ENCODE data around the gene ELFN1.
"Not testable (repeated sequence)": the region's sequence is repeated elsewhere in the genome, so short reads cannot be mapped to it uniquely, and the experiment has no call there.

The ELFN1 gene

DNA sequence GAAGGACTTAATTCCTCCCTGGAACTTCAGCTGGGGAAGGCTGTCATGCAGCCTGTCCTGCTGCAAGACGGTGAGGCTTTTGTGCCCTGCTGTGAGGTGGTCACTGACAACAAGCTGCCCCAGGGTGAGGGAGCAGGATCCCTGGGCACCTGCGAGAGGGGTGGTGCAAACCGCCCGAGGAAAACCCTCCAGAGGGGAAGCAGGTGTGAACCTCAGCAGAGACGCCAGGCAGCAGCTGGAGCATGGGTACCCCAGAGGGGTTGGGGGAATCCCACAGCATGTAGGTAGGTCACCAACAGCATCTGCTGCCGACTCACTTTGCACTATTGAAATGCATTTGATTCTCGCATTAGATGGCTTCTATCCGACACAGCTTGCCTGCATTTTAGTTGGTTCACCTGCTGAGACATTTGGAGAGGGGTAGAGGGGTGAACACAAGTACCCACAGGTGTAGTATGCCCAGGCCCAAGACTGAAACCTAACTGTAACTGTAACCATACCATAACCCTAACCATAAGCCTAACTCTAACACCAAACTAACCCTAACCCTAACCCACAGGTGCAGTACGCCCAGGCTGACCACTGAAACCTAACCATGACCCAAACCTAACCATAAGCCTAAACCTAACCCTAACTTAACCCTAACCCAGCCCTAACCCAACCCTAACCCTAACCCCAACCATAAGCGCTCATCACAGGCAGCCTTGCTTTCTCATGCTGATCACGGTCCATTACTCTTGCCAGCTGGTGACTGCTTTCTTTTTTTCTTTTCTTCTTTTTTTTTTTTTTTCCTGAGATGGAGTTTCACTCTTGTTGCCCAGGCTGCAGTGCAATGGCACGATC is 85.9 kb downstream of the ELFN1 start:
- no peak for DNase-seq (ENCODE audit: low read depth, low spot score)

GRCh38 chr7:1757601-1758000 is 87.5 kb downstream of the ELFN1 start:
- no peak for DNase-seq (ENCODE audit: low read depth, low spot score)

- no peak for DNase-seq (ENCODE audit: low read depth, low spot score)
Observed at GRCh38 chr7:1758028-1758858, 88.2 kb downstream of the ELFN1 start.

DNA sequence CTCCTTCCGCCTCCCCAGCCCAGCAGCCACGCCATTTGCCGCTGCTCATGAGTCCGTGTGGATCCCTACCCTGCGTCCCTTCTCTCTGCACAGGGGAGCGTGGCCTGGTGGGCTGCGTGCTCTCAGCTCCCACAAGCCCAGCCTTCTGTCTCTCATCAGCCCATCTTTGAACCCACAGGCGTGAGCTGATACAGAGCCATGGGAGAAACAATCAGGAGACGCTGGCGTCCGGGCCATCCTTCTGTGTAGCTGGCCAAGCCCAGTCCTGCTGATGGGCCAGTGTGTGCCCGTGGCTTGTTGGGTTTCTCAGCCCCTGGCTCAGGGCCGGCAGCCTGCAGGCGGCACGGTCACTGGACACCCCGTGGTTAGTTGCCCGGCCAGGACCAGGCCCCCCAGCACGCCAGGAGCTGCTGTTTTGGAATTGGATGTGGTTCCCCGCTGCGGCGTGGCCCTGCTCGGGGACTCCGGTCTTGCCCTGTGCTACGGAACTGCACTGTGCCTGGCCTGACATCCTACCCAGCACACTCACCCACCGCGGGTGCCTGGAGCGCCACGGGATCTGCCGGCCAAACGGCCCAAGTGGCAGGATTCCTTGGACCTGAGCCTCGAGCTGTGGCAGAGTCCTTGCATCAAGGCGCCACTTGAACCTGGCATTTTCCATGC is 88.9 kb downstream of the ELFN1 start:
- DNase-seq (ENCODE audit: low read depth, low spot score): no peak

DNA sequence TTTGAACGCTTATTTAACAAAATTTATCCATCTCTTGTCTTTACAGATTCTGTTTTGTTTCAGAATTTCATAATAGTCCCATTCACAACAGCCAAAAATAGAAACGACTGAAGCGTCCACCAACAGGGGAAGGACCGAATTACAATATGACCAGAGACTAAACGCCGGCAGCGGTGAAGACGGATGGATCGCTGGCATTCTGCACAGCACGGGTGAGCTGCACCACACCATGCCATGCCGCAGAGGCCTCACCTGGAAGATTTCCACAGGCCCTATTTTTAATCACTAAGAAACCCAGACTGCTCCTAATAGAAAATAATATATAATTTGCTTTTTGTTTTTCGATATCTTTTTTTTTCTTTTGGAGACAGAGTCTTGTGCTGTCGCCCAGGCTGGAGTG is 91.0 kb downstream of the ELFN1 start:
- DNase-seq (ENCODE audit: low read depth, low spot score): no peak

GRCh38 chr7:1761774-1762173 is 91.7 kb downstream of the ELFN1 start:
- no peak for DNase-seq (ENCODE audit: low read depth, low spot score)

DNA sequence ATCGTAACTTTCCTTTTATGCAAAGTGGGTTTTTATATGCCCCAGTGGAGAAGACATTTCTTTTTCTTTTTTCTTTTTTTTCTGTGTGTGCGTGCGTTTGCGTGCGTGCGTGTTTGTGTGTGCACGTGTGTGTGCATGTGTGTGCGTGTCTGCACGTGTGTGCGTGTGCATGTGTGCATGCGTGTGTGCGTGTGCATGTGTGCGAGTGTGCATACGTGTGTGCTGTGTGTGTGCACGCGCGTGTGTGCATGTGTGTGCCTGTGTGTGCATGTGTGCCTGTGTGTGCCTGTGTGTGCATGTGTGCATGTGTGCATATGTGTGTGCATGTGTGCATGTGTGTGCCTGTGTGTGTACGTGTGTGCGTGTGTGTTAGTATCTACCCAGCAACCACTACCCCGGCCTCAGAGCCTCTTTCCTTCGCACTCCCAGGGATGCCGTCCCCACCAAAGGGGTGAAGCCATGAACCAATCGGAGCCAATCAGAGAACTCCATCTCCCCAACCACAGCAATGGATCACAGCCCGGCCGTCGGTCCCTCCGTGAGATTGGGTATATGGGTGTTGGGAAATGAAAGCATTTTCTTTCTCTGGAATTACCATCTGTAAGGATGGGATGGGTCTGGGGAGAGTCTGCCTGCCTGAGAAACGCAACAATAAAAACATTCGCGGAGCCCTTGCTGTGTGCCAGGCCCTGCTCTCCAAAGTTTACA is 92.3 kb downstream of the ELFN1 start:
- DNase-seq (ENCODE audit: low read depth, low spot score): no peak

- no peak for DNase-seq (ENCODE audit: low read depth, low spot score)
Observed at GRCh38 chr7:1763033-1763432, 93.0 kb downstream of the ELFN1 start.

DNA sequence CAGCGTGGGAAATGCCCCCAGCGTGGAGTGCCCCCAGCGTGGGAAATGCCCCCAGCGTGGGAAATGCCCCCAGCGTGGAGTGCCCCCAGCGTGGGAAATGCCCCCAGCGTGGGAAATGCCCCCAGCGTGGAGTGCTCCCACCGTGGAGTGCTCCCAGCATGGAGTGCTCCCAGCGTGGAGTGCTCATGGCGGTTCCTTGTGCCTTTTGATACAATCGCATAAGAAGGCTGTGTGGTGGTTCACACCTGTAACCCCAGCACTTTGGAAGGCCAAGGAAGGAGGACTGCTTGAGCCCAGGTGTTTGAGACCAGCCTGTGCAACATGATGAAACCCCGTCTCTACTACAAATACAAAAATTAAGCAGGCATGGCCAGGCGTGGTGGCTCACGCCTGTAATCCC is 93.8 kb downstream of the ELFN1 start:
- not testable (repeated sequence) for DNase-seq (ENCODE audit: low read depth, low spot score)

- no peak for DNase-seq (ENCODE audit: low read depth, low spot score)
Observed at GRCh38 chr7:1765336-1765735, 95.3 kb downstream of the ELFN1 start.

- DNase-seq (ENCODE audit: low read depth, low spot score): no peak
Observed at GRCh38 chr7:1767524-1767923, 97.4 kb downstream of the ELFN1 start.

DNA sequence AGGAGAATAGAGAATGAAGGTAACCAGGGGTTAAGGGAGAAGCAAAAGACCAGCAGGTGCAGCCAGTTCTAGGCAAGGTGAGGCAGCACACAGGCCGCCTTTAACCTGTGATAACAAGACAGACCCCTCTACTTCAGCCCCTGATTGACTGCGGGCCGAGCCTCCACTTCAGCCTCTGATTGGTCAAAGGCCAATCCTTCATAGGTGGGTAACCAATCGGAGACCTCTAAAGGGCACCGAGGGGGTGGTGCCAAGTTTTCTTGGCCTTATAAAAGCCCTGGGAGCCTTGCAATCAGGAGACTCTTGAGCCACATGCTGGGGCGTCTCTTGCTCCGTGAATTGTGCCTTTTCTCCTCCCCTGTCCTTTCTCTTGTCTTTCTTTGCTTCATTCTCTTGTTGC is 98.8 kb downstream of the ELFN1 start:
- DNase-seq (ENCODE audit: low read depth, low spot score): no peak

DNA sequence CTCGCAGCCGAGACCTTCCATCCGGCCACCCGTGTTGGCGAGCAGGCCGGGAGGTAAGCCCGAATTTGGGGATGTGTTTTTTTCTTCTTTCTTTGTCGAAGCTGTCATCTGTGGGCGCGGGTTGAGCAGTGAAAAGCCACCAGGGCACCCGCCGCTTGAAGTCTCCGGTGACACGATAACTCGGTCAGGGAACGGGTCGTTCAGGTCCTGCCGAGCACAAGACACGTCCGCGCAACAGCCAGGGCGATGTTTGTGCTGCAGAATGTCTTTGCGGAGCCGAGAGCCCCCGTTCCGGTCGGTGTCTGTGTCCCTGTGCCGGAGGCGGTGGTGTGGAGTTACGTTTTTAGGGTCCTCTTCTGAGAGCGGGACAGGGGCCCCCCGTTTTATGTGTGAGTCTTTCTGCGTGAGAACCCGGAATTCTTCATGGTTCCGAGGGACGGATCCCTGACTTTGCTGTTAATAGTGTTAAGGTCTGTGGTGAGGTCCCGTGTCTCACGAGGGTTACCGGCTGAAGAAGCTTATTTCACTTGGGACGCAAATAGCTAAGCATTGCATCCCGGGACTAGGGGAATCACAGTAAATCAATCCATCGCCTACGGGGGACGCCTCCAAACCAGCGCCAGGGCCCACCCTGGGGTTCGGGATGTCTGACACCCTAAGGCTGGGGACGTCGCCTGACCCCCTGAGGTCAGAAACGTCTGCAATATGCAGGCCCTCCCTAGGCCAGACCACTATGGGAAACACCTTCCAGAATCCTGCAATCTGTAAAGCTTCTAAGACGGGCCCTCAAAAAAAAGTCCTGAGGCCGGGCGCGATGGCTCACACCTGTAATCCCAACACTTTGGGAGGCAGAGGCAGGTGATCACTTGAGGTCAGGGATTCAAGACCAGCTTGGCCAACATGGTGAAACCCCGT is 99.5 kb downstream of the ELFN1 start:
- no peak for DNase-seq (ENCODE audit: low read depth, low spot score)

GRCh38 chr7:1770331-1770730 is 100.3 kb downstream of the ELFN1 start:
- DNase-seq (ENCODE audit: low read depth, low spot score): no peak

GRCh38 chr7:1775389-1775788 is 105.3 kb downstream of the ELFN1 start:
- no peak for DNase-seq (ENCODE audit: low read depth, low spot score)

DNA sequence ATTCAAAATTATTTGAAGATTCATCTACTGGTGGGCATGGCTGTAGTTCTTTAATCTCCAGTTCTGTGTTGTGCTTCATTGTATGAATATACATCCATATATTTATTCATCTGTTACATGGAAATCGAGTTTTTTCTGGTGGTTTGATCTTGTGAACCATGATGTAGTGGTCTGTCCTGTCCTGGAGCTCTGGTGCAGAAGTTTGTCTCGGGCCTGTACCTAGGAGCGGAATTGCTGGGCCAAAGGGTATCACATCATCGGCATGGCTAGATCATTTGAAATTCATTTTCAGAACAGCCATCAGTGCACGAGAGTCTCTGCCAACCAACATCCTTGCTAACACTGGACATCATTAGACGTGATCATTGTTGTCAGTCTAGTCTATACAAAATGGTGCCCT is 107.0 kb downstream of the ELFN1 start:
- no peak for DNase-seq (ENCODE audit: low read depth, low spot score)

DNA sequence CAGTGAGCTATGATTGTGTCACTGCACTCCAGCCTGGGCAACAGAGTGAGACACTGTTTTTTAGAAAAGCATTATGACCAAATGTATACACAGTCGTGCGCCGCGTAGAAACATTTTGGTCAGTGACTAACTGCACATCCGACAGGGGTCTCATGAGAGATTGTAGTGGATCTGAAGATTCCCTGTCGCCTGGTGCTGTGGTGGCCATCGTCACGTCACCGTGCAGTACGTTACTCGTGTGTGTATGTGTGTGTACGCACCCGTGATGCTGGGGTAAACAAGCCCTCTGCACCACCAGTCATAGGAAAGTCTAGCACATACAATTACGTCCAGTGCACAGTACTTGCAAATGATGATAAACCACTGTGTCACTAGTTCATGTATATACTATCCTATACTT is 109.4 kb downstream of the ELFN1 start:
- no peak for DNase-seq (ENCODE audit: low read depth, low spot score)

DNA sequence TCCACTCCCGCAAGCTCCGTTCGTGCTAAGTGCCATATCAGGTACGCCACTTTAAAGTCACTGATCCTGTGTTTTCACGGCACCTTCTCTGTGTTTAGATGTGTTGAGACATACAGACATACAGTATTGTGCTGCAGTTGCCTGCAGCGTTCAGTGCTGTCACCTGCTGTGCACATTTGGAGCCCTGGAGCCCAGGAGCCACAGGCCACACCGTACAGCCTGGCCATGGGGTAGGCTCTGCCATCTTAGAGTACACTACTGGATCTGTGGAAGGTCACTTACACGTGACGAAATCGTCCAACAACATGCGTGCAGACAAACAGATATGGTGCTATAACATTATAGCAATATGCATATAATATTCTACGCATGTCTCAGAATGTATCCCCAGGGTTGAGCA is 111.3 kb downstream of the ELFN1 start:
- DNase-seq (ENCODE audit: low read depth, low spot score): no peak

DNA sequence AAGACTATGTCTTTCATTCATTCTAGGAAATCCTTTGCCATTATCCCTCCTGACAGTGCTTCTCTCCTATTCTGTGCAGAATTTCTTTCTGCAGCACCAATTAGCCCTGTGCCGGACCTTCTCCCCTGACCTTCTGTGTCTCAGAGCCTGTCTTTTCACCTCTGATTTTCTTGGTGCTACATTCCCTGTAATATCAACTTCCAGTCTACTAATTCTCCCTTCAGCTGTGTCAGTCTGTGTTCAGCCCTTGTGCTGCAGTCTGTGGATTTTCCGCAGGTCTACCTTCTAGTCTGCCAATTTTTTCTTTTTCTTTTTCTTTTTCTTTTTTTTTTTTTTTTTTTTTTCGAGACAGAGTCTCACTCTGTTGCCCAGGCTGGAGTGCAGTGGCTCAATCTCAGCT is 115.8 kb downstream of the ELFN1 start:
- DNase-seq (ENCODE audit: low read depth, low spot score): no peak

DNA sequence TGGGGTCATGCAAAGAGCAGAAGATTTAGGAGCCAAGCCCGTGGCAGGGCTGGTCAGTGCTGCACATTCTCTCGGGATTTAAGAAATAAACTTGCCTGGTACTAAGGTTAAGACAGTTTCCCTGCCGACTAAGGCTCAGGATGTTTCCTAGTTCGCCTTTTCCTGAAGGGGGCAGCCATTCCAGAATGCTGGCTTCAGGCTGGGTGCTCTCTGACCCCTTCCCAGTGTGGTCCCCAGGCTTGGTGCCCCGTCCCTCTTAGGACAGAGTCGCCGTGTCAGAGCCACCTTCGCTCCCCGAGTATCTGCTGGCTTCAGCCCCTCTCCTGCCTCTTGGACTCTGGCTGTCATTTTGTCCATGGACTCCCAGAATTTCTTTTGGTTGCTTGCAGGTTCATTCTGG is 117.2 kb downstream of the ELFN1 start:
- no peak for DNase-seq (ENCODE audit: low read depth, low spot score)

Data from activated naive CD8-positive, alpha-beta T cell treated with anti-CD3 and anti-CD28 coated beads, Interleukin-2, amount 50 U/mL, for 16 hours (primary cell).